HG03571 (cell line): Measurements from ENCODE around the gene IQGAP3.
"Not testable (repeated sequence)": the region's sequence is repeated elsewhere in the genome, so short reads cannot be mapped to it uniquely, and the experiment has no call there.

Experiments used
- ATAC-seq: cut with Tn5 transposase; IDR thresholded peaks from one replicate; pipeline ENCODE4 v1.9.1; 2021; ENCODE audit not compliant: unreplicated experiment

IQGAP3 gene

GRCh38 chr1:156571261-156571852, 1.0 kb downstream of the IQGAP3 start:
- no peak for ATAC-seq

GRCh38 chr1:156566436-156566835, 5.9 kb downstream of the IQGAP3 start:
- no peak for ATAC-seq

- ATAC-seq = no peak
Measured at GRCh38 chr1:156565519-156565918, 6.8 kb downstream of the IQGAP3 start.

- no peak for ATAC-seq
Measured at GRCh38 chr1:156560585-156561163, 11.7 kb downstream of the IQGAP3 start.

GRCh38 chr1:156559797-156560385, 12.5 kb downstream of the IQGAP3 start:
- ATAC-seq = no peak

GRCh38 chr1:156559086-156559796, 13.1 kb downstream of the IQGAP3 start:
- ATAC-seq = no peak

- ATAC-seq = no peak
Measured at GRCh38 chr1:156556354-156556753, 16.0 kb downstream of the IQGAP3 start.

GRCh38 chr1:156555715-156556114, 16.6 kb downstream of the IQGAP3 start:
- no peak for ATAC-seq

GRCh38 chr1:156554971-156555370, 17.4 kb downstream of the IQGAP3 start:
- no peak for ATAC-seq

- ATAC-seq = no peak
Measured at GRCh38 chr1:156553860-156554485, 18.4 kb downstream of the IQGAP3 start.

GRCh38 chr1:156552937-156553336, 19.4 kb downstream of the IQGAP3 start:
- ATAC-seq = not testable (repeated sequence)

- no peak for ATAC-seq
Measured at GRCh38 chr1:156552518-156552917, 19.8 kb downstream of the IQGAP3 start.

- ATAC-seq = no peak
Measured at GRCh38 chr1:156551869-156552268, 20.5 kb downstream of the IQGAP3 start.

- ATAC-seq = no peak
Measured at GRCh38 chr1:156551066-156551643, 21.2 kb downstream of the IQGAP3 start.

- no peak for ATAC-seq
Measured at GRCh38 chr1:156550346-156550745, 22.0 kb downstream of the IQGAP3 start.

- ATAC-seq = no peak
Measured at GRCh38 chr1:156549831-156550230, 22.5 kb downstream of the IQGAP3 start.

GRCh38 chr1:156549390-156549789, 23.0 kb downstream of the IQGAP3 start:
- no peak for ATAC-seq

GRCh38 chr1:156547982-156548381, 24.4 kb downstream of the IQGAP3 start:
- ATAC-seq = no peak

- no peak for ATAC-seq
Measured at GRCh38 chr1:156547434-156547833, 24.9 kb downstream of the IQGAP3 start.

- ATAC-seq = no peak
Measured at GRCh38 chr1:156546267-156546666, 26.1 kb downstream of the IQGAP3 start.

- no peak for ATAC-seq
Measured at GRCh38 chr1:156544592-156545102, 27.7 kb downstream of the IQGAP3 start.
